NCI-H146 (cell line): ENCODE measurements around the gene GPC3.

Experiments used
- DNase-seq: peaks from one replicate; lab custom pipeline; 2025; lab: John Stamatoyannopoulos, UW

GPC3 gene

GRCh38 chrX:133884430-133885394, 100.7 kb downstream of the GPC3 start:
- DNase-seq = no peak

GRCh38 chrX:133881893-133882292, 103.5 kb downstream of the GPC3 start:
- DNase-seq = no peak

- no peak for DNase-seq
Measured at GRCh38 chrX:133881007-133881406, 104.4 kb downstream of the GPC3 start.

- DNase-seq = no peak
Measured at GRCh38 chrX:133880032-133880443, 105.4 kb downstream of the GPC3 start.

DNA sequence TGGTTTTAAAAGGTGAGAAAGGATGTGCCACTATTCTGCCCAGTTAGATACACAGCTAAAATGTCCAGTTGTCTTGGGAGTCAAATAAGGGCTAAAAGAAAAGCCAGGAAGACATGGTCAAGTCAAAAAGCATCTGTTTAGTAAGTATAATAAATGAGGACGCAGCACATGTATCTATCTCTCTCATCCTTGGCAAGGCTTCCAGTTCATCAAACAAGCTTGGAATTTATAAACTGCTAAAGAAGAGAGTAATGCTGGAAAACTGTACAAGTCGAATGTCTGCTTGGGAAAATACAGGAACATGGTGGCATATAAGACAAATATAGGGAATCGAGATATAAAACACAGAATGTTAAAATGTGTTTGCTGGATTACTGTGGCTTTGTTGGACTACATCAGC, 106.7 kb downstream of the GPC3 start:
- no peak for DNase-seq

- DNase-seq = no peak
Measured at GRCh38 chrX:133876646-133877045, 108.7 kb downstream of the GPC3 start.

DNA sequence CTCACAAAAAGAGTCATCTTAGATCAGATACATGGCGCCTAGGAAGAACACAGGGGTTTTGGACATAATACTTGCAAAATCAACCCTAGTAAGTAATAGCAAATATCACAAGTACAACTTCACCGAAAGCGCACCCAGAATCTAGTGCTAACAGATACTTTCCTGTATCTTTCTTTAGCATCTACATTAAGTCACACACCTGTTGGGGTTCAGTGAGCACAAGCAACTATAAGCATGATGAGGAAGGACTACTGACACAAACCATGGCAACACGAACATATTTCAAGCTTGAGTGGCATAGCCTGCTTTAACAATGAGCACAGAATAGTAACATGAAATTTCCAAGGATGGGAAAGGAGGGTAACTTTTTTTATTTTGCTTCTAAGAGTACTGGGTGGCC, 116.1 kb downstream of the GPC3 start:
- DNase-seq = no peak

DNA sequence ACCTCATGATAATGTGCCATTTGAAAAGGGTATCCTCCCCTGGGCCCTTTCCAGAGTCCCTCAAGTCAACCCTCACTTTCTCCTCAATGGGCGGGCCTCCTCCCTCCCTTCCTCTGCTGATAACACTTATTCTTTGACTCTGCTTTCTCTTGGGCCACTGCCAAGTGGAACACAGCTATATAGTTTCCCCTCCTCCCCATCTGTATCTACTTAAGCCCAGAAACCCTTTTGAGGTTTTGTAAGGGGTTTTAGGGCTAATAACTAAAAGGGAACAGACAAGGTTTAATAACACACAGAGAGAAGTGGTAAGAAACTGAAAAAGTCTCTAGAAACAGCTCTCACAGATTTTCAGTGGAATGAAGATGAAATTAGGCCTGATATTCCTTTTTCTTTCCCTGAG, 116.7 kb downstream of the GPC3 start:
- no peak for DNase-seq

DNA sequence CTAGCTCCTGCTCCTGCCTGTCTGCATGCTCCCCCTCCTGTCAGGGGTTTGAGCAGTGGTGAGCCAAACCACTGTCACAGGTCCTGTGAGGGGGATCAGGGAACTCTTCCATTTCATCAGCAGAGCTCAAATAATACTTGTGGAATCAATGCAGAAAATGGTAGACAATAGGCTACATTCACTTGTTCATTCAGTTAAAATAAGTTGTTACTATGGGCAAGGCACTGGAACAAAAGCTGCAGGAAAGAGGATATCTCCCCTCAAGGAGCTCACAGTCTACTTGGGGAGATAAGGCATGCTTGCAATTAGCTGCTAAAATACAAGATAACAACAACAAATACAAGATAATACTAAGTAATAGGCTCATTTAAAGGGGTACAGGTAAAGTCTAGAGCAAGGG, 117.1 kb downstream of the GPC3 start:
- DNase-seq = no peak

GRCh38 chrX:133865761-133866471, 119.5 kb downstream of the GPC3 start:
- DNase-seq = no peak

- DNase-seq = no peak
Measured at GRCh38 chrX:133864236-133864635, 121.2 kb downstream of the GPC3 start.

GRCh38 chrX:133859860-133860259, 125.5 kb downstream of the GPC3 start:
- DNase-seq = no peak

DNA sequence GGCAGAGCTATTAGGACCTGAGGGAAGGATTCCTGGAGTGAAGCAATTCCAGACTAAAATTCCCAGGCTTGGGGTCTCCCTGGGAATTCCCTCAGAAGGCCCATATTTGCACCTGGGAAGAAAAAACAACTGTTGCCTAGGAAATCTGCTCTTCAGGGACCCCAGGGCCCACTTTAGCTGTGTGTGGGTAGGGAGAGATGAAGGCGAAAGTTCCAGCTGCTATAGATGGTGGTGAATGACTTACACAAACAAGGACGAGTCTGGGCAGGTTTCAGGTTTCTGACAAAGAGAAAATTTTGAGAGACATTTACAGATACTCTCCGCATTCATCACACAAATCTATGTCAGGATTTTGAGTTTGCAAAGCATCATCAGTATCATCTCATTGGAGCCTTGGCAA, 126.1 kb downstream of the GPC3 start:
- DNase-seq = no peak

GRCh38 chrX:133857640-133858269, 127.6 kb downstream of the GPC3 start:
- no peak for DNase-seq

DNA sequence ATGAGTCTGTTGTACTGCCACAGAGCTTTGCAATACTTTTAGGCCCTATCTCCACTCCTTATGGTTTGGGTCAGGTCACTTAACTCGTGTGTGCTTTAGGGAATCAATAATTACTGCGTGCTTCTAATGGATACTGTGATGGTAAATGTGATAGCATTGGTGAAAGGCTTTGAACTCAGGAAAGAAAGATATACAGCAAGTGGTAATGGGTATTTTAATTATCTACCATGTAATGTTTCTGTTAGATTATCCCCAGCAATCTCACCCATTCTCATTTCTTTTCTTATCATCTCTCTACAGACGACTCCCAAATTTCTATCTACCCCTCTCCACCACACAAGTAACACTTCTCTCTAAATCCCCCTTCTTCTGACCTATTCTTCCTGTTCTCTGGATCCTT, 128.6 kb downstream of the GPC3 start:
- DNase-seq = no peak

- no peak for DNase-seq
Measured at GRCh38 chrX:133854290-133854689, 131.1 kb downstream of the GPC3 start.

- DNase-seq = no peak
Measured at GRCh38 chrX:133852837-133853356, 132.5 kb downstream of the GPC3 start.

DNA sequence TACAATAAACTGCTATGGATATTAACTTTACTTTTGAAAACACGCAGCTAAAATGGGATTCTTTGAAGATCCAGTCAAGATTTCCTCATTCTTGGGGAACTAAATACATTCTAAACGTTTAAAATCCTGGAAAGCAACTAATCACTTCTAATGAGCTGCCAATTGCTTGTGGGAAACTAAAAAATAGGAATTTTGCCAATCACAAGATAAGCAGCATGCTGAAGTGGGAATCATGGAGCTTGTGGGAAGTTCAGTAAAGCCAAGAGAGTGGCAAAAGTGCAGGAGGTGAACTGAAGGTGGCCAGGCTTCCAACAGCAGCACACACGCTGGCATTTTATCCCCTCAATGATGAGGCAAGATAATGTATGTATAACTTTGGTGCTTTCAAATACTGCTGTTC, 133.0 kb downstream of the GPC3 start:
- no peak for DNase-seq

GRCh38 chrX:133850399-133850798, 135.0 kb downstream of the GPC3 start:
- no peak for DNase-seq

- DNase-seq = no peak
Measured at GRCh38 chrX:133849676-133850075, 135.7 kb downstream of the GPC3 start.

DNA sequence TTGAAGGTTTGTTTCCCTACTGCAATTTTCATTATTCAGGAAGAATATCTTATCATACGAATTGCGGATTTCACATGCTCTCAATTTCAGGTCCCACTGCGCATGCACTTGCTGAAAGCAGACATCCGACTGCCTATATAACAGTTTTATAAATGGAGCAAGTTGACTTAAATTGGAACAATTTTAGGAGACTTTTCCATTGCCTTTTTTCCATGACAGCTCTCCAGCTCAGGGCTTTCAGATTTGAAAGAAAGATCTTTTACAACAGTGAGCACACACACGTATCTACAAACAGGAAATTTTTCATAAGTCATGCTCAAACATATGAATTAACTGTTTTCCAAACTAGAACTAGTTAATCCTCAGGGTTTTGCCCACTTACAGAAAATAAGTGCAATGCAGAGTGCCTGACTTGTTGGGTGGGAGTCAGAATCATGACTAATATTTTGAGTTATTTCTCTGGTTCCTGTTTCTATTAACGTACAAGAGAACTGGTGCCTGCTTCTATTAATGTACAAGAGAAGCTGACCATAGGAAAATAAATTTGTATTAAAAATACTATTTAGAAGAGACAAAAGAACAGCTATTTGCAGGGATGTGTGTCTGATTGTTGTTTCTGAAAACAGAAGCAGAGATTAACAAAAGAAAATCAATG, 137.9 kb downstream of the GPC3 start:
- no peak for DNase-seq

- no peak for DNase-seq
Measured at GRCh38 chrX:133846311-133846710, 139.1 kb downstream of the GPC3 start.
